WTC11 (cell line): ENCODE results near the gene GAB2. TPM values are rescaled to one million over a fixed set of nuclear protein-coding genes. Genes with fewer than 3 reads are reported as not detected.
A peak's percentile ranks its signal among the peaks of the same experiment; 100 is the strongest.

Experiments used
- ATAC-seq: fragments of 200-7000 bp; cut with Tn5 transposase; 2 replicates; pipeline ENCODE4 v1.10.0; 2021; ENCODE audit warnings: mild to moderate bottlenecking, moderate library complexity
- CTCF ChIA-PET: fragments of 300-600 bp; sonication (Branson Sonifier 250); formaldehyde crosslinking; loops from one replicate; lab custom pipeline; 2021; ENCODE audit warnings: antibody characterized with exemption; lab: Charles Lee
- POLR2A ChIA-PET: fragments of 350-600 bp; sonication (Branson Sonifier 250); formaldehyde crosslinking; loops from one replicate; lab custom pipeline; 2021; ENCODE audit warnings: antibody characterized with exemption; lab: Charles Lee
- DNase-seq: peaks from one replicate; pipeline ENCODE4 v3.0.0; 2021; ENCODE audit warnings: low spot score
- H3K27ac Mint-ChIP-seq: 2 replicates; pipeline ENCODE4 v1.8.0; 2021; ENCODE audit warnings: mixed read lengths
- H3K27me3 Mint-ChIP-seq: 2 replicates; pipeline ENCODE4 v1.8.0; 2021; ENCODE audit warnings: low read depth, mild to moderate bottlenecking, moderate library complexity, mixed read lengths
- H3K36me3 Mint-ChIP-seq: 2 replicates; pipeline ENCODE4 v1.8.0; 2021; ENCODE audit warnings: mixed read lengths
- H3K4me1 Mint-ChIP-seq: 2 replicates; pipeline ENCODE4 v1.8.0; 2022; ENCODE audit warnings: mixed read lengths
- H3K4me3 Mint-ChIP-seq: 2 replicates; pipeline ENCODE4 v1.8.0; 2021; ENCODE audit warnings: mild to moderate bottlenecking, moderate library complexity, mixed read lengths
- H3K9me3 Mint-ChIP-seq: 2 replicates; pipeline ENCODE4 v1.8.0; 2021; ENCODE audit warnings: mixed read lengths
- GTF2I ChIP-seq: fragments of 250-450 bp; sonication (Bioruptor Pico); conservative IDR thresholded peaks from 2 replicates; pipeline ENCODE4 v1.4.0; 2021; ENCODE audit warnings: mild to moderate bottlenecking
- TP53 ChIP-seq: sonication (generic); formaldehyde crosslinking; IDR thresholded peaks from 2 replicates; pipeline ENCODE4 v1.8.1; 2023; ENCODE audit warnings: mild to moderate bottlenecking, missing genetic modification reagents
- ZNF317 ChIP-seq: sonication (generic); formaldehyde crosslinking; IDR thresholded peaks from 2 replicates; pipeline ENCODE4 v1.8.1; 2023; ENCODE audit warnings: low read depth, mild to moderate bottlenecking, moderate library complexity, missing genetic modification reagents, borderline replicate concordance
- total RNA-seq: library from RNA; stranded (reverse); gene quantifications from 3 replicates; pipeline ENCODE4 v1.2.3, GENCODE V29; 2021
- TF ChIP-seq, protein P1 (sequence below): sonication (generic); formaldehyde crosslinking; IDR thresholded peaks from 2 replicates; pipeline ENCODE4 v1.8.1; 2022; ENCODE audit warnings: missing genetic modification reagents, borderline replicate concordance
- TF ChIP-seq, protein P2 (sequence below): fragments of 250-450 bp; sonication (Bioruptor Pico); IDR thresholded peaks from 2 replicates; pipeline ENCODE4 v1.8.0; 2021; ENCODE audit warnings: mild to moderate bottlenecking
- TF ChIP-seq, protein P3 (sequence below): sonication (generic); formaldehyde crosslinking; IDR thresholded peaks from 2 replicates; pipeline ENCODE4 v1.8.0; 2022; ENCODE audit warnings: mild to moderate bottlenecking, missing genetic modification reagents
- TF ChIP-seq, protein P4 (sequence below): sonication (generic); formaldehyde crosslinking; IDR thresholded peaks from 2 replicates; pipeline ENCODE4 v1.8.0; 2022; ENCODE audit warnings: mild to moderate bottlenecking, missing genetic modification reagents
- TF ChIP-seq, protein P5 (sequence below): sonication (generic); formaldehyde crosslinking; IDR thresholded peaks from 2 replicates; pipeline ENCODE4 v1.8.1; 2023; ENCODE audit warnings: mild to moderate bottlenecking, moderate library complexity, missing genetic modification reagents
- TF ChIP-seq, protein P6 (sequence below): sonication (generic); formaldehyde crosslinking; IDR thresholded peaks from 2 replicates; pipeline ENCODE4 v1.8.1; 2023; ENCODE audit warnings: mild to moderate bottlenecking, missing genetic modification reagents, moderate library complexity
- TF ChIP-seq, protein P7 (sequence below): sonication (generic); formaldehyde crosslinking; IDR thresholded peaks from 2 replicates; pipeline ENCODE4 v1.8.0; 2022; ENCODE audit warnings: mild to moderate bottlenecking, missing genetic modification reagents

Gene GAB2
- total RNA-seq, 1 experiment from 2014 or later, result 10.6 TPM

DNA sequence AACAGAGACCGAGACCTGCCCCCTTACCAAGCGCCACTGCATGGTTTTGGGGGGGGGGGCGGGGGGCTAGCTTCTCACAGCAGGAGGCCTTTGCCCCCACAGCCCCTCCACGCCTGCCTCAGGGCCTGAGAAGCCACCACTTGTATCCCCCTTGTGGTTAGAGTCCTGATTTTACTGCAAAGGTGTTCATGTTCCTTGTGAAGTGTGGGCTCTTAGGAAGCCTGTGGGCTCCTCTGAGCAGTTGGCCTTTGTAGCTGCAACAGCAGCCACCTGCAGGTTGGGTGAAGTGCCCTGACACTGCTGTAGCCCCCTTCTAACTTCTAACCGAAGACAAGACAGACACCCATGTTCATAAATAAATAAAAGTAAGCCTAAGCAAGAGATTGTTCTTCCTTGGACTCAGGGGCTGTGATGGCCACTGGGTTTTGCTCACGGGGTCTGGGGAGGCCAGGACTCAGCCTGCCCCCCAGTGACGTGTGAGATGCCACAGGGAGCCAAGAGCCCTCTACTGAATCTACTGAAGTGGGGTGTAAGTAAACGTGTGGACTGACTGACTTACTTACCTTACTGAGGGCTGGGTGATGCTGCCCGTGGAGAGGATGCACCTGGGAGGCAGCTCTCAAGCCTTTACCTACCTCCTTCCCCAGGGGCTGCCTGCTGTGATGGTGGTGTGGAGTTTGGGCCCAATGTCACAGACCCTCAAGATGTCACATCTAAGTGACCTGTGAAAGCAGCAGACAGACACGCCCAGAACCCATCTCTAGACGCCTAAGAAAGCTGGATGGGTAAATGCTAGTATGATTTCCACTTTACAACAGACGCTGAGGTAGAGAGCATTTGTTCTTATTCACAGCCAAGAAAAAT is 203.1 kb downstream of the GAB2 start:
- ChIA-PET CTCF (interaction anchor here (0.5 to 1.7 kb wide), 3 partner anchors 14 to 167 kb away, joined by 3 to 4 read pairs (median 3); no protein-coding TSS in a partner anchor), POLR2A (no interaction called here)
- DNase-seq, result peak; percentile 3
- no peaks in the 10 kb centered on the region for H3K4me1 Mint-ChIP-seq
- TF ChIP-seq, protein P1, sequence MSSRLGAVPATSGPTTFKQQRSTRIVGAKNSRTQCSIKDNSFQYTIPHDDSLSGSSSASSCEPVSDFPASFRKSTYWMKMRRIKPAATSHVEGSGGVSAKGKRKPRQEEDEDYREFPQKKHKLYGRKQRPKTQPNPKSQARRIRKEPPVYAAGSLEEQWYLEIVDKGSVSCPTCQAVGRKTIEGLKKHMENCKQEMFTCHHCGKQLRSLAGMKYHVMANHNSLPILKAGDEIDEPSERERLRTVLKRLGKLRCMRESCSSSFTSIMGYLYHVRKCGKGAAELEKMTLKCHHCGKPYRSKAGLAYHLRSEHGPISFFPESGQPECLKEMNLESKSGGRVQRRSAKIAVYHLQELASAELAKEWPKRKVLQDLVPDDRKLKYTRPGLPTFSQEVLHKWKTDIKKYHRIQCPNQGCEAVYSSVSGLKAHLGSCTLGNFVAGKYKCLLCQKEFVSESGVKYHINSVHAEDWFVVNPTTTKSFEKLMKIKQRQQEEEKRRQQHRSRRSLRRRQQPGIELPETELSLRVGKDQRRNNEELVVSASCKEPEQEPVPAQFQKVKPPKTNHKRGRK (CRISPR knock-in tag), result no peak
- TF ChIP-seq, protein P2, sequence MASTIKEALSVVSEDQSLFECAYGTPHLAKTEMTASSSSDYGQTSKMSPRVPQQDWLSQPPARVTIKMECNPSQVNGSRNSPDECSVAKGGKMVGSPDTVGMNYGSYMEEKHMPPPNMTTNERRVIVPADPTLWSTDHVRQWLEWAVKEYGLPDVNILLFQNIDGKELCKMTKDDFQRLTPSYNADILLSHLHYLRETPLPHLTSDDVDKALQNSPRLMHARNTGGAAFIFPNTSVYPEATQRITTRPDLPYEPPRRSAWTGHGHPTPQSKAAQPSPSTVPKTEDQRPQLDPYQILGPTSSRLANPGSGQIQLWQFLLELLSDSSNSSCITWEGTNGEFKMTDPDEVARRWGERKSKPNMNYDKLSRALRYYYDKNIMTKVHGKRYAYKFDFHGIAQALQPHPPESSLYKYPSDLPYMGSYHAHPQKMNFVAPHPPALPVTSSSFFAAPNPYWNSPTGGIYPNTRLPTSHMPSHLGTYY (CRISPR knock-in tag), result no peak
- TF ChIP-seq, all 79 proteins: peak for 0
- Mint-ChIP-seq H3K4me3 (no peak overlapping the region), H3K9me3 (no peaks in the 10 kb centered on the region), H3K27me3 (no peaks in the 10 kb centered on the region), H3K27ac (no peak overlapping the region), H3K36me3 (peaks cover 17% of the 10 kb centered on the region)
- ATAC-seq, result no peak

DNA sequence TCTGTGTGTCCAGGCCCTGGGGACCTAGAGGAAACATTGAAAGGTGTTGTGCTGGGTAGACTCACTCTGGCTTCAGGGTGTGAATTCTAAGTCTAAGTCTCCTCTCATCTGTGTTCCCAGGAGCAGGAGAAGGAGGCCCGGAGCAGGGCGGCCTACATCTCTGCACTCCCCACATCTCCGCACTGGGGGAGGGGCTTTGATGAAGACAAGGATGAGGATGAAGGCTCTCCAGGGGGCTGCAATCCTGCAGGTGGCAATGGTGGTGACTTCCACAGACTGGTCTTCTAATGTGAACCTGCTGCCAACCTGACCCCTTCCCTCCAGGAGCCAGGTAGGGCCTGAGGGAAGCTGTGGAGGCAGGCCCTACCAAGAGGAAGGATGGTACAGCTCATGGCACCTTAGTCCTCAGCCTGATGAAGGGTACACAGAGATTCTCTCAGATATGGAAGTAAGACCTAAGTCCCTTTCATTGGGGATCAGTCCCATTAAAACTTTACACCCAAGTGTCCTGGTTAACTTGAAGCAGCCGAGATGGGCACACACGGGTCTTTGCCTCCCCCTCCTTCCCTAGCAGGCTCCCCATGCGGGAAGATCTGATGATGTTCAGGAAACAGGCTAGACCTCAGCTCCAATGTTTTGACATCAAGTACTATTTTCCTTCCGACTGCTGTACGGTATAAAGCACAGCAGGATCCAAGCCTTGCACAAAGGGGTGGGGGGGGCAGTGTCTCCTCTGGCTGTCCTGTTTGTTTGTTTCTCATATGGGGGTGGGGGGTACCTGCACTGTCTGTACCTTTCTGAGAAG is 203.9 kb downstream of the GAB2 start:
- peak; percentile 7 for DNase-seq
- H3K27me3 Mint-ChIP-seq, result no peaks in the 10 kb centered on the region
- POLR2A ChIA-PET, result no interaction called here
- TF ChIP-seq, protein P3, sequence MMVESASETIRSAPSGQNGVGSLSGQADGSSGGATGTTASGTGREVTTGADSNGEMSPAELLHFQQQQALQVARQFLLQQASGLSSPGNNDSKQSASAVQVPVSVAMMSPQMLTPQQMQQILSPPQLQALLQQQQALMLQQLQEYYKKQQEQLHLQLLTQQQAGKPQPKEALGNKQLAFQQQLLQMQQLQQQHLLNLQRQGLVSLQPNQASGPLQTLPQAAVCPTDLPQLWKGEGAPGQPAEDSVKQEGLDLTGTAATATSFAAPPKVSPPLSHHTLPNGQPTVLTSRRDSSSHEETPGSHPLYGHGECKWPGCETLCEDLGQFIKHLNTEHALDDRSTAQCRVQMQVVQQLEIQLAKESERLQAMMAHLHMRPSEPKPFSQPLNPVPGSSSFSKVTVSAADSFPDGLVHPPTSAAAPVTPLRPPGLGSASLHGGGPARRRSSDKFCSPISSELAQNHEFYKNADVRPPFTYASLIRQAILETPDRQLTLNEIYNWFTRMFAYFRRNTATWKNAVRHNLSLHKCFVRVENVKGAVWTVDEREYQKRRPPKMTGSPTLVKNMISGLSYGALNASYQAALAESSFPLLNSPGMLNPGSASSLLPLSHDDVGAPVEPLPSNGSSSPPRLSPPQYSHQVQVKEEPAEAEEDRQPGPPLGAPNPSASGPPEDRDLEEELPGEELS (CRISPR knock-in tag), result no peak
- TF ChIP-seq, protein P4, sequence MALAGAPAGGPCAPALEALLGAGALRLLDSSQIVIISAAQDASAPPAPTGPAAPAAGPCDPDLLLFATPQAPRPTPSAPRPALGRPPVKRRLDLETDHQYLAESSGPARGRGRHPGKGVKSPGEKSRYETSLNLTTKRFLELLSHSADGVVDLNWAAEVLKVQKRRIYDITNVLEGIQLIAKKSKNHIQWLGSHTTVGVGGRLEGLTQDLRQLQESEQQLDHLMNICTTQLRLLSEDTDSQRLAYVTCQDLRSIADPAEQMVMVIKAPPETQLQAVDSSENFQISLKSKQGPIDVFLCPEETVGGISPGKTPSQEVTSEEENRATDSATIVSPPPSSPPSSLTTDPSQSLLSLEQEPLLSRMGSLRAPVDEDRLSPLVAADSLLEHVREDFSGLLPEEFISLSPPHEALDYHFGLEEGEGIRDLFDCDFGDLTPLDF (CRISPR knock-in tag), result no peak
- TF ChIP-seq, protein P5, sequence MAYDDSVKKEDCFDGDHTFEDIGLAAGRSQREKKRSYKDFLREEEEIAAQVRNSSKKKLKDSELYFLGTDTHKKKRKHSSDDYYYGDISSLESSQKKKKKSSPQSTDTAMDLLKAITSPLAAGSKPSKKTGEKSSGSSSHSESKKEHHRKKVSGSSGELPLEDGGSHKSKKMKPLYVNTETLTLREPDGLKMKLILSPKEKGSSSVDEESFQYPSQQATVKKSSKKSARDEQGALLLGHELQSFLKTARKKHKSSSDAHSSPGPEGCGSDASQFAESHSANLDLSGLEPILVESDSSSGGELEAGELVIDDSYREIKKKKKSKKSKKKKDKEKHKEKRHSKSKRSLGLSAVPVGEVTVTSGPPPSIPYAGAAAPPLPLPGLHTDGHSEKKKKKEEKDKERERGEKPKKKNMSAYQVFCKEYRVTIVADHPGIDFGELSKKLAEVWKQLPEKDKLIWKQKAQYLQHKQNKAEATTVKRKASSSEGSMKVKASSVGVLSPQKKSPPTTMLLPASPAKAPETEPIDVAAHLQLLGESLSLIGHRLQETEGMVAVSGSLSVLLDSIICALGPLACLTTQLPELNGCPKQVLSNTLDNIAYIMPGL (CRISPR knock-in tag), result no peak
- TF ChIP-seq, protein P6, sequence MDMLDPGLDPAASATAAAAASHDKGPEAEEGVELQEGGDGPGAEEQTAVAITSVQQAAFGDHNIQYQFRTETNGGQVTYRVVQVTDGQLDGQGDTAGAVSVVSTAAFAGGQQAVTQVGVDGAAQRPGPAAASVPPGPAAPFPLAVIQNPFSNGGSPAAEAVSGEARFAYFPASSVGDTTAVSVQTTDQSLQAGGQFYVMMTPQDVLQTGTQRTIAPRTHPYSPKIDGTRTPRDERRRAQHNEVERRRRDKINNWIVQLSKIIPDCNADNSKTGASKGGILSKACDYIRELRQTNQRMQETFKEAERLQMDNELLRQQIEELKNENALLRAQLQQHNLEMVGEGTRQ (CRISPR knock-in tag), result no peak
- no peak for TF ChIP-seq ZNF317 (CRISPR knock-in tag)
- no peak for TF ChIP-seq GTF2I
- TF ChIP-seq TP53 (CRISPR knock-in tag), result no peak
- TF ChIP-seq, protein P7, sequence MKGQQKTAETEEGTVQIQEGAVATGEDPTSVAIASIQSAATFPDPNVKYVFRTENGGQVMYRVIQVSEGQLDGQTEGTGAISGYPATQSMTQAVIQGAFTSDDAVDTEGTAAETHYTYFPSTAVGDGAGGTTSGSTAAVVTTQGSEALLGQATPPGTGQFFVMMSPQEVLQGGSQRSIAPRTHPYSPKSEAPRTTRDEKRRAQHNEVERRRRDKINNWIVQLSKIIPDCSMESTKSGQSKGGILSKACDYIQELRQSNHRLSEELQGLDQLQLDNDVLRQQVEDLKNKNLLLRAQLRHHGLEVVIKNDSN (CRISPR knock-in tag), result no peak
- TF ChIP-seq, all 79 proteins: peak for 0
- CTCF ChIA-PET, result no interaction called here
- ATAC-seq, result no peak
- Mint-ChIP-seq H3K9me3 (no peaks in the 10 kb centered on the region), H3K4me3 (no peak overlapping the region), H3K27ac (no peak overlapping the region), H3K36me3 (peaks cover 20% of the 10 kb centered on the region), H3K4me1 (no peaks in the 10 kb centered on the region)
